ENCODE measurements around the gene DCC.

DNA sequence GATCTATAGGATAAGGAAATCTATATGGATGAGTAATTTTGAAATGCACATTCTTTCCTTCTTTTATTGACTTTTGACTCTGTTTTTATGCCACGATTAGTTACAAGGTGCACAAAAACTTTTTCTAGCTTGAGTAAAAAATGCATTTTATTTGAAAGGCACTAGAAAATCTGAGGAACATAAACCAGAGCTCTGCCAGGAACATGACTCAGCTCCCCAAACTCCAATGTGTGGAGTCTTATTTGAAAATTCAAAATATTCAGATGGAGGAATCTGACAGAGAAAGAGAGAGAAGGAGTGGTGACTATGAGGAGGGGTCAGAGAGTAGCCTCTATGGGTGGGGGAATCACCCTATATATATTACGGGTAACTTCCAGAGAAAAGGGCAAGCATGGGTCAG lies 231.0 kb downstream of the DCC start:
- TF ChIP-seq, protein P1, sequence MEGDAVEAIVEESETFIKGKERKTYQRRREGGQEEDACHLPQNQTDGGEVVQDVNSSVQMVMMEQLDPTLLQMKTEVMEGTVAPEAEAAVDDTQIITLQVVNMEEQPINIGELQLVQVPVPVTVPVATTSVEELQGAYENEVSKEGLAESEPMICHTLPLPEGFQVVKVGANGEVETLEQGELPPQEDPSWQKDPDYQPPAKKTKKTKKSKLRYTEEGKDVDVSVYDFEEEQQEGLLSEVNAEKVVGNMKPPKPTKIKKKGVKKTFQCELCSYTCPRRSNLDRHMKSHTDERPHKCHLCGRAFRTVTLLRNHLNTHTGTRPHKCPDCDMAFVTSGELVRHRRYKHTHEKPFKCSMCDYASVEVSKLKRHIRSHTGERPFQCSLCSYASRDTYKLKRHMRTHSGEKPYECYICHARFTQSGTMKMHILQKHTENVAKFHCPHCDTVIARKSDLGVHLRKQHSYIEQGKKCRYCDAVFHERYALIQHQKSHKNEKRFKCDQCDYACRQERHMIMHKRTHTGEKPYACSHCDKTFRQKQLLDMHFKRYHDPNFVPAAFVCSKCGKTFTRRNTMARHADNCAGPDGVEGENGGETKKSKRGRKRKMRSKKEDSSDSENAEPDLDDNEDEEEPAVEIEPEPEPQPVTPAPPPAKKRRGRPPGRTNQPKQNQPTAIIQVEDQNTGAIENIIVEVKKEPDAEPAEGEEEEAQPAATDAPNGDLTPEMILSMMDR (IDR thresholded peaks at IDR 0.05 in 8 of 11, conservative IDR thresholded peaks at IDR 0.05 in 3 of 11): no peak
- TF ChIP-seq POLR2AphosphoS5 (IDR thresholded peaks at IDR 0.05) (no peak), POLR2A (IDR thresholded peaks at IDR 0.05) (no peak)

All from spleen (tissue), 7 donors.